ENCODE results near the gene BTBD16. TPM values are rescaled to one million over a fixed set of nuclear protein-coding genes. Genes with fewer than 3 reads are reported as not detected.

Gene BTBD16
- total and polyA plus RNA-seq, 8 donors: 0.10 to 2.1 (median 0.35) TPM; not detected in 2

DNA sequence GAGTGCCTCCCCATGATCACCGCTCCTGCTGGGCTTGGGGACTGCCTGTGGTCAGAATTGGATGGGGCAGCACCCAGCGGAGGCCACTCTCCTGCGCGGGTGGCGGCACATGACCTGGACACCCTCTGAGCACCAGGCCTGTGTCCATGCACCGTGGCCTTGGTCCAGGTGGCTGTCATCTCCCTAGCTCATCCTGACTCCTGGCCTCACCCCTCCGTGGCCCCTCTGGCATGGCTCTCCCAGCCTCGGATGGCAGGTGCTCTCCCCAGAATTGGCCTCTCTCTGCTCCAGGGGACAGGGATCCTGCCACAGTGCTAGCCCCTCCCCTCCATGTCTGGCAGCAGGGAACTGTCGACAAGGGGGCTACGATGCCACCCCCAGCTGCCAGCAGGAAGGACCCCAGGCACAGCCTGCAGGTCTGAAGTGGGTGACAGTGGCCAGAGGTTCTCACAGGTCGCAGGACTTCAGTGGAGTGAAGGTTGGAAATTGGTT is 37.2 kb upstream of the BTBD16 start:
- Histone ChIP-seq H3K9me3 (no peaks in the 10 kb centered on the region), H3K27ac (no peak overlapping the region), H3K4me3 (no peak overlapping the region), H3K36me3 (peaks cover 0 to 72% of the 10 kb centered on the region in 2 donors), H3K4me1 (no peaks in the 10 kb centered on the region), H3K27me3 (no peaks in the 10 kb centered on the region)
- ATAC-seq (peak; percentile 17), DNase-seq (no peak)
- intact Hi-C loops (cut with DNase I): no loop called here
- TF ChIP-seq, protein P1, sequence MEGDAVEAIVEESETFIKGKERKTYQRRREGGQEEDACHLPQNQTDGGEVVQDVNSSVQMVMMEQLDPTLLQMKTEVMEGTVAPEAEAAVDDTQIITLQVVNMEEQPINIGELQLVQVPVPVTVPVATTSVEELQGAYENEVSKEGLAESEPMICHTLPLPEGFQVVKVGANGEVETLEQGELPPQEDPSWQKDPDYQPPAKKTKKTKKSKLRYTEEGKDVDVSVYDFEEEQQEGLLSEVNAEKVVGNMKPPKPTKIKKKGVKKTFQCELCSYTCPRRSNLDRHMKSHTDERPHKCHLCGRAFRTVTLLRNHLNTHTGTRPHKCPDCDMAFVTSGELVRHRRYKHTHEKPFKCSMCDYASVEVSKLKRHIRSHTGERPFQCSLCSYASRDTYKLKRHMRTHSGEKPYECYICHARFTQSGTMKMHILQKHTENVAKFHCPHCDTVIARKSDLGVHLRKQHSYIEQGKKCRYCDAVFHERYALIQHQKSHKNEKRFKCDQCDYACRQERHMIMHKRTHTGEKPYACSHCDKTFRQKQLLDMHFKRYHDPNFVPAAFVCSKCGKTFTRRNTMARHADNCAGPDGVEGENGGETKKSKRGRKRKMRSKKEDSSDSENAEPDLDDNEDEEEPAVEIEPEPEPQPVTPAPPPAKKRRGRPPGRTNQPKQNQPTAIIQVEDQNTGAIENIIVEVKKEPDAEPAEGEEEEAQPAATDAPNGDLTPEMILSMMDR (IDR thresholded peaks at IDR 0.05): no peak

DNA sequence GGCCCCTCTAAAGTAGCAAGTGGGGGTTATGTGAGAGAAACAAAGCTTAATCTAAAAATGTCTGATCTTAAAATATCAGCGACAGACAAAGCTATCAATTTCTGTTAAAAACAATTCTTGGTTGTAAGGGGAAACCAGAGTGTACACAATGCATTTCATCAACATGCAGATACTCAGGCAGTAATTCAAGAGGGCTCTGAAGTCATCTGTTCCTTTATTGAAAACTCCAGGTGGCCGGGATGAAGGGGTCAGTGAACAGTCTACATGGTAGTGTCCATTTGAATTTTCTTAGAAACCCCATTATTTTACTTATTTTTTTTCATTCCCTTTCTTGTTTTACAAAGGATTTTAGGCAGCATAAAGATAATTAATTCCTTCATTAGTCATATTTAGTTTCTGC is 36.7 kb upstream of the BTBD16 start:
- DNase-seq (no peak), ATAC-seq (no peak)
- TF ChIP-seq, protein P1 (IDR thresholded peaks at IDR 0.05): no peak
- Histone ChIP-seq H3K27ac (no peak overlapping the region), H3K36me3 (peaks cover 0 to 72% of the 10 kb centered on the region in 2 donors), H3K4me3 (no peak overlapping the region), H3K27me3 (no peaks in the 10 kb centered on the region), H3K4me1 (no peaks in the 10 kb centered on the region), H3K9me3 (no peaks in the 10 kb centered on the region)
- intact Hi-C loops (cut with DNase I): no loop called here

DNA sequence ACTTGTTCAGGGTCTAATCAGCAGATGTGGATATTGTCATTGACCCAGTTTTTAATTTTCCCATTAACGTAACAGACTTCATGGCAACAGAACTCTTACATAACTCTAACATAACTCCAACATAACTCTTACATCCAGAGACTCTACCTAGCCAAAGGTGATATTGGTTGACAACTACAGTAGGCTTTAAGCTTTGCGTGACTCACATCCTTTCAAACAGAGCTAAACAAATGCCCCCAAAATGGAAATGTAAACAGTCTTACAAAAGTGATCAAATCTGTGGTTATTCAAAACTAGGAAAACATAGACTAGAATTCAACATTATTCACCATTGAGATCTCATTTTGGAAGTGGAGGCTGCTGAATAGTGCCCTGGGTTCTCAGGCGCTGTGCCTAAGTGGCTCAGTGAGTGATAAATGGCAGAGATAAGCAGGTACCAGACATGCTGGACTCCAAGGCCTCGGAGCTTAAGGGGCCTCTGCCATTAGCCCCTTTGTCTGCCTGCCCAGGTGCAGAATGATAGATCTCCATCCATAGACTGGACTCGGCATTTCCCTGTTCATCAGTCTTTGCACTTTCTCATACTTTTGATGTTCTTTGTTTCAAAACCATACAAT is 34.3 kb upstream of the BTBD16 start:
- intact Hi-C loops (cut with DNase I): no loop called here
- DNase-seq: no peak
- no peak overlapping the region for H3K4me3 ChIP-seq
- H3K27me3 ChIP-seq: no peaks in the 10 kb centered on the region
- no peaks in the 10 kb centered on the region for H3K9me3 ChIP-seq
- TF ChIP-seq, protein P1 (IDR thresholded peaks at IDR 0.05): no peak
- H3K36me3 ChIP-seq: peaks cover 0 to 73% of the 10 kb centered on the region in 2 donors
- no peaks in the 10 kb centered on the region for H3K4me1 ChIP-seq
- no peak for ATAC-seq
- no peak overlapping the region for H3K27ac ChIP-seq

DNA sequence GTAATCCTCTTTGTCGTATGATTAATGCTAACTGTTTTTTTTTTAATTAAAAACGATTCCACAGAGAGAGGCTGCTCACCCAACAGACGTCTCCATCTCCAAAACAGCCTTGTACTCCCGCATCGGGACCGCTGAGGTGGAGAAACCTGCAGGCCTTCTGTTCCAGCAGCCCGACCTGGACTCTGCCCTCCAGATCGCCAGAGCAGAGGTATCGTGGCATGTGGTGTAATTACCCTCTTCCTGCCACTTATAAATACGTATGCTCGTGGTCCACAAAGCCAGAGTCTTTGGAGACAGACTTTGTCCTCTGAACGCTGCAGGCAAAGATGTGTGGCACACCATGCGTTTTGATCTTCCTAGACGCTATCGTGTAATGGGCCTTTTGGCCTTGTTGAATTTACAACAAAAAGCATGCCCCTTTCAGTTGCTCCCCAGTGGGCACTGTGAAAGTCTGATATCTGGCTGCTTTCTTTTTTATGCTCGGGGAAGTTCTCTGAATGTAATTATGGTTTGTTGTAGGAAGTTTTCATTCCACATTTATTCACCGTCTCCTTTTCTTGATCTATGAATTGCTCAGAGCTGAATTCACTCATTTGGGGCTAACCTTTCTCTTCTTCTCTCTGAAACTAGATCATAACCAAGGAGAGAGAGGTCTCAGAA is 33.6 kb upstream of the BTBD16 start:
- Histone ChIP-seq H3K4me3 (no peak overlapping the region), H3K36me3 (peaks cover 0 to 75% of the 10 kb centered on the region in 2 donors), H3K27ac (no peak overlapping the region), H3K27me3 (no peaks in the 10 kb centered on the region), H3K9me3 (no peaks in the 10 kb centered on the region), H3K4me1 (no peaks in the 10 kb centered on the region)
- no peak for DNase-seq
- TF ChIP-seq, protein P1 (IDR thresholded peaks at IDR 0.05): no peak
- no peak for ATAC-seq
- intact Hi-C loops (cut with DNase I): no loop called here

DNA sequence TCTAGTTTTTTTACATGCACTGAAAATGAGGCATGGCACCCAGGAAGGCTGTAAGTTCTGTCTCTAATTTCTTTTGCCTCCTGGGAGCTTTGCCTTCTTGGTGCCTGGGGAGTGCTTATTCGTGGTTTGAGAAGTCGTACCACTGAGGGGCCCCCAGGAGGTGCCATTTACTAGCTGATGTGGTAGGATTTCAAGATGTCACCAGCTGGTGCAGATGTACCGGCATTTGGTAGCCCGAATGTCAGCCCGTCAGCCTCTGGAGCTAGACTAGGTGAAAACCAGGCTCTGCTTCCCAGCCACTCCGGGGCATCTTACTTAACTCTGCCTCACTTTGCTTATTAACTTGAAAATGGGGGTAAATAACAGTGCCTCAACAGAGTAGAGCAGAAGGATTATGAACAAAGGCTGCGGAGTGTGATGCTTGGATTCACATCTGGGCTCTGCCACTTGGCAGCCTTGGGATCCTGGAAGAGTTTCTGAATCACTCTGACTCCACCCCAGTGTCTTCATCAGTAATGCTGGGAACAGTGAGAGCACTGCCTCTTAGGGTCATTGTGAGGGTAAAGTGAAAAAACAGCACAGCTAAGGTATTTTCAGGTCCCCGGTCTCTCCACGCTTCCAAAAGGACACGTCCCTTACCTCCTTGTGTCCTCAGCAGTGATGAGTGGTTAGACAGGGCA is 31.4 kb upstream of the BTBD16 start:
- Histone ChIP-seq H3K9me3 (no peaks in the 10 kb centered on the region), H3K27me3 (no peaks in the 10 kb centered on the region), H3K4me3 (no peak overlapping the region), H3K36me3 (peaks cover 0 to 74% of the 10 kb centered on the region in 2 donors), H3K4me1 (no peaks in the 10 kb centered on the region), H3K27ac (no peak overlapping the region)
- DNase-seq: no peak
- intact Hi-C loops (cut with DNase I): no loop called here
- ATAC-seq: peak; percentile 48
- TF ChIP-seq, protein P1 (IDR thresholded peaks at IDR 0.05): no peak

All from left lung (tissue), 10 donors.